ENCODE results near the gene MCM6.

DNA sequence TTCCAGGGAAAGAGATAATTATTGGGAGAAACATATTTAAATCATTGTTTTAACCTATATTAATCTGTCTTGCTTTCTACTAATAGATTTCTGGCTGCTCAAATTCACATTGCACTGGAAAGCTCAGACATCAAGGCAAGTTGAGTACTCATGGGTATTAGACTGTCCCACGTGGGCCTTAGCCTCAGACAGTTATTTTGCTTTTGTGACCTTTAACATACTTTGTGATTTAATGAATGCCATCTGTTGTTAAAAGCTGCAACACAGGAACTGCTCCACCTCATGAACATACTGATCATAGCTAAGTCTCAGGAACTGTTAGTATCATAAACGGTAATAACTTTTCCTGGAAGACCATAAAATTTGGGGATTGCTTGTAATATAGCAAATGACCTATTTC, 36.5 kb downstream of the MCM6 start:
- TF ChIP-seq, protein P1, sequence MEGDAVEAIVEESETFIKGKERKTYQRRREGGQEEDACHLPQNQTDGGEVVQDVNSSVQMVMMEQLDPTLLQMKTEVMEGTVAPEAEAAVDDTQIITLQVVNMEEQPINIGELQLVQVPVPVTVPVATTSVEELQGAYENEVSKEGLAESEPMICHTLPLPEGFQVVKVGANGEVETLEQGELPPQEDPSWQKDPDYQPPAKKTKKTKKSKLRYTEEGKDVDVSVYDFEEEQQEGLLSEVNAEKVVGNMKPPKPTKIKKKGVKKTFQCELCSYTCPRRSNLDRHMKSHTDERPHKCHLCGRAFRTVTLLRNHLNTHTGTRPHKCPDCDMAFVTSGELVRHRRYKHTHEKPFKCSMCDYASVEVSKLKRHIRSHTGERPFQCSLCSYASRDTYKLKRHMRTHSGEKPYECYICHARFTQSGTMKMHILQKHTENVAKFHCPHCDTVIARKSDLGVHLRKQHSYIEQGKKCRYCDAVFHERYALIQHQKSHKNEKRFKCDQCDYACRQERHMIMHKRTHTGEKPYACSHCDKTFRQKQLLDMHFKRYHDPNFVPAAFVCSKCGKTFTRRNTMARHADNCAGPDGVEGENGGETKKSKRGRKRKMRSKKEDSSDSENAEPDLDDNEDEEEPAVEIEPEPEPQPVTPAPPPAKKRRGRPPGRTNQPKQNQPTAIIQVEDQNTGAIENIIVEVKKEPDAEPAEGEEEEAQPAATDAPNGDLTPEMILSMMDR (IDR thresholded peaks at IDR 0.05): no peak
- no peak for TF ChIP-seq POLR2A (IDR thresholded peaks at IDR 0.05)

Measured in thyroid gland (tissue), 4 donors.